NCI-H1092 treated with DMSO at 0.1 percent for 48 hours (cell line): ENCODE results near the gene CFAP65.

Source experiments
- DNase-seq: peaks from one replicate; lab custom pipeline; 2025; lab: John Stamatoyannopoulos, UW

CFAP65 gene

DNA sequence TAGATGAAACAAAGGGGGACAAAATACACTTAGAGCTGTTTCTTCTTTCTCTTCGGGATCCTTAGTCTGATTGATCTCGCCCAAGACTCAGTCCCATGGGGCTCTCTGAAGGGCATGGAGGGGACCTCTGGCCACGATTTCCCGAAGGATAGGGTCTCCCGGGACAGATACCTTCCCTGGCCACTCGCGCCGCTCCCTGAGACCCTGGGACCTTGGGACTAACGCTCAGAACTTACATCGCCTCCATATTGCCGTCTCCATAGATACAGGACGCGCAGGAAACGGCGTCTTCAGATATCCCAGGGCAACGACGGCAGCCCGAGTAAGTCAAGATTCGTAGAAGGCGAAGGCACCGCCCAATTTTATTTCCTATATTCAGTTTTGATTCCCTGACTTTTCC lies at the start of gene CFAP65:
Gene CFAP65 (minus strand): TSS at position 265 of the 400 bp plus-strand sequence. CDS start 2,468 bp downstream, outside the sequence.
- DNase-seq: no peak

DNA sequence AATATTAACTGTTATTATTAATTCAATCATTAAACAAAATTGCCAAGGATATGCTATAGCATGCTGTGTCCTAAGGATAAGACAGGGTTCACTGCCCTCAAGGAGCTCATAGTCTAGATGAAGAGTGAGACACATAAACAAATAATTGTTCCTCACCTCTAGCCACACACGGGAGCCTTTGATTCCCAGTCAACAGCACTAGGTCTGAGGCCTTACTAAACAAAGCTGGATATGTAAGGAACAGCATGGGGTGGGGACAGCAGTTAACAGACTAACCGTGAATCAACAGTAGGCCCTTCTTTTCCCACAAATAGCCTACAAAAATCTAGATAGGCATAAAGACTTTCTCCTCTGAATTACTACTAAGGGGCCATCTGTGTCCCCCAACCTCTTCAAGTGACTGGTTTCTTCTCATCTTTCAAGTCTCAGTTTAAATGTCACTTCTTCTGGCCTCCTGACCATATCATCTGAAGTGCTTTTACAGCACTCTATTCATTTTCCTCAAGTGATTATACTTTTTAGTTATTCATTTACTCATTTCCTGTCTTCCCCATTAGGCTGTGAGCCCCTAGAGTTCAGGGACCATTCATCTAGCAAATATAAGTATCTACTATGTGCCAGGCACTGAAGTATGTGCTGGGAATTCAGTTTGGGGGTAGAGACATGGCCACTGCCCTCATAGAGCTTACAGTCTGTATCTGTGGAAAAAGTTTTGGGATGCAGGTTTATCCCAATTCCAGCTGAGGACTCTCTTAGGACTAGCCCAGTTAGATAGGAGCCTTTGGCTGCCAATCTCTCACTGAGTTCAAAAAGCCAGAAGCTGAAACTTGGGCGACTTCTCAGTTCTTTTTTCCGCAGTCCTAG lies 49.4 kb upstream of the CFAP65 start:
- no peak for DNase-seq

GRCh38 chr2:219089330-219089729 lies 48.0 kb upstream of the CFAP65 start:
- DNase-seq: no peak

DNA sequence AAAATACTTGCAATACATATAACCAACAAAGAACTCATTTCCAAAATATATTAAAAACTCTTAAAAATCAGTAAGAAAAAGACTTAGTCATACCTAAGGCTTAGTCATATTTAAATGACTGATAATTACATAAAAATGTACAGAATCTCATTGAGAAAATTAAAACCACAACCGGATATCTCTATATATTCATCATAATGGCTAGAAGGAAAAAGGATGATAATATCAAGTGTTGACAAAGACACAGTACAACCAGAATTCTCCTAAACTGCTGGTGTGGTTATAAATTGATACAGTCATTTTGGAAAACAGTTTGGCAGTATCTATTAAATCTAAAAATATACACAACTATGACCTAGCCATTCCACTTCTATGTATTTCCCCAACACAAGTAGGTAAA lies 46.5 kb upstream of the CFAP65 start:
- DNase-seq: no peak

- DNase-seq: no peak
Measured at GRCh38 chr2:219087361-219087760, 46.0 kb upstream of the CFAP65 start.

DNA sequence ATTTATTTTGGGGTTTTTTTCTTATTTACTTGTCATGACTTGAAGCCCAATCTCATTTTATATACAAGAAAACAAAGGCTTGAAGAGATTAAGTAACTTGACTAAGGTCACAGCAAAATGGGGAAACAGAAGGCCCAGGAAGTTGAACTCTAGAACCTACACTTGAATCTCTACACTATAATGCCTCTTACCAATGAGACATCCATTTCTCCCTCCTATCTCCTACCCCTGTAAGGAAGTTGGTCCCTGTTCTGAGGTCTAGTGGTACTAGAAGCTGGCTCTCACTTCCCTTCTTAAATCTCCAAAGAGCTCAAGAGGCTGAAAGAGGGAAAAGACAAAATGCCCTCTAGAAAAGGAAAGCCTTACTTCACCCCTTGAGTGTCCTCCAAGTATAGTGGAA lies 44.9 kb upstream of the CFAP65 start:
- no peak for DNase-seq

GRCh38 chr2:219084791-219085190 lies 43.5 kb upstream of the CFAP65 start:
- DNase-seq: no peak

GRCh38 chr2:219082332-219082958 lies 41.1 kb upstream of the CFAP65 start:
- no peak for DNase-seq

DNA sequence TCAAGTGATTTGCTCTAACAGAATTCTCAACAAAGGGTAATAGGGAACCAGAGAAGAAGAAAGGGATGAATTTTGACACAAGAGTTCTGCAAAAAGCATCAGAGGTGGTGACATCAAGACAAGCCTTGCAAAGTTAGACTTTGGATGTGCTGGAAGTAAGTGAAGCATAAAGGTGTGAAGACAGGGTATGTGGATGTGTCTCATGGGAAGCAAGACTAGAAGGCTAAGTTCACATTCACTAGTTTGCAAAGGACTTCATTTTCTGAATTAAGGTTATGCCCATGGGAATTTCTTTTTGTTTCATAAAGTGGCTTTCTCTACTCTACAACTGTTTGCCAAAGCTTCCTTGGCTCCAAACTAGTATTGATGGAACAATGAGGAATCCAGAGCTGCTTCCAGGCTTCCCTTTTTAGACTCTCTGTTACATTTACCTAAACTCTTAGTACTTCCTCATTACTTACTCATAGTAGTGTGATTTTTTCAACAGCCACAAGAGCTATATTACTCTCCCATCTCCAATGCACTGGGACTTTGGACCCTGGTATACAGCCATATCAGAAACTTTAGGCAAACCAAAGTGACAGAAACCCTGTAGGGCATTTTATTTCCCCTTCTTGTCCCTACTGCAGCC lies 40.5 kb upstream of the CFAP65 start:
- no peak for DNase-seq

GRCh38 chr2:219081096-219081495 lies 39.8 kb upstream of the CFAP65 start:
- DNase-seq: no peak

DNA sequence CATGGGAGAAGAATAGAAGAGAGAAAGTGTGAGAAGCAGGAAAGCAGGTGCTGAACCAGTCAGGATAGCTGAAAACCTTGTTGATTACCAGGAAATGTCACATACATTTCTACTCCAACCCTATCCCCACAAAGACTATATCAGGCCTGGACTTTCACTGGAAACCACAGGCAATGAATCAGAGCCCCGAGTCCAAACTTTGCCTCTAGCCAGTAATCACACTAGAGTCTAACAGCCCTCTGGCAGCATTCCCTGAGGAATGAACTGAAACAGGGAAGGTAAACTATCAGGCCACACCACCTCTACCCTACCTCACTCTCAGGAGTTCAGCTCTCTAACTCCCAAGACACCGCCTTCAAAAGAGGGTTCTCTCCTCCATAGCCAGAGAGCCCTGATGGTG lies 38.1 kb upstream of the CFAP65 start:
- DNase-seq: no peak

DNA sequence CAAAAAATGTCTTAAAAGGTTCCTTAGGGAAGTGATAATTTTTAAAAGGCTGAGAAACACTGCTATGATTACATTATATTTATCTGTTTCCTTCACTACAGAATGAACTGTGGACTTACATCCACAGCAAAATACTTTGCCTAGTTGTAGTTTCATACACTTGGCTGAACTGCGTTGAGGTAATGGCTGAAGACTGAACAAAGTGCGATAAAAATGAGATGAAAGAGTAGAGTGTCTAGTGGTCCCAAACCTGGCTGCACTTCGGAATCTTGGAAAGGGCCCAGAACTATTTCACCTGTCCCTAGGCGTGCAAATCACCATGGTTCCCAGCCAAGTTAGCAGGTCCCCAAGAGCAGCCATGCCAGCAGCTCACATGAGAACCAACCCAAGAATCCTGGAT lies 37.6 kb upstream of the CFAP65 start:
- no peak for DNase-seq

GRCh38 chr2:219078126-219078525 lies 36.8 kb upstream of the CFAP65 start:
- no peak for DNase-seq

DNA sequence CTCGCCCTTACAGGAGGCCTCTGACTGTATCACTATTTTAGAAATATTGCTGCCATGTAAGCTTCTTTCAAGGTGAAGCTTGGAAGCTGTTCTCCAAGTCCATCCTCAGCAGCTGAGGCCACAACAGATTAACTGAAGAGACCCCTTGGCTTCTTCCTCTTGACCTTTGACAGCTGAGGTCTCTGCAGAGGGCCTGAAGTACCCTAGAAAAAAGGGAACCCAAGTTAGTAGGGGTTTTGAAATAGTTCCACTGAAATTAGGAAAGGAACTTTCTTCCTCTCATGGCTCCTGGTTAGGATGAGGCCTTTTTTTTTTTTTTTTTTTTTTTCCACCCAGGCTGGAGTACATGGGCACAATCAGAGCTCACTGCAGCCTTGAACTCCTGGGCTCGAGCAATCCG lies 34.9 kb upstream of the CFAP65 start:
- no peak for DNase-seq

- peak; percentile 33 for DNase-seq
Measured at GRCh38 chr2:219073413-219074129, 32.3 kb upstream of the CFAP65 start.

DNA sequence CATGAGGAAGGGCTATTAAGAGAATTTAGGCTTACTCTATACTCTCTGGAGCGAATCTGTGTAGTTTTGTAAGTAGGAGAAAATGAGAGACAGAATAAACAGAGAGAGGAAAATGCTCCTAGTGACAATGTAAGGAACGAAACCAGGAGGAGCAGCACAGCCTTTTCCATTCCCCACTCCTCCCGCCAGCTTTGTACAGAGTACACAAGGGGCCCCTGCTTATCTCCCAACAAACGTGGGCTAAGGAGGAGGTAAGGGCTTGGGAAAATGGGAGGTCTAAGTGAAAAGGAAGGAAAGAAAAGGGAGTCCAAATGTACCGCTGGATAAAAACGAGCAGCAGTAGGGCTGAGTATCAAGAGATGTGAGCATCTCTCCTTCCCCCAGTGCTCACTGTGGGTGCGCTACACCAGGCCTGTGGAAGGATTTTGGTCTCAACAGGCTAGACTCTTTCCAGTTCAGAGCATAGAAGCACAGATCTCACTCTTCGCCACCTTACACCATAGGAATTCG lies 31.5 kb upstream of the CFAP65 start:
- DNase-seq: no peak

- DNase-seq: no peak
Measured at GRCh38 chr2:219071131-219071816, 30.0 kb upstream of the CFAP65 start.

DNA sequence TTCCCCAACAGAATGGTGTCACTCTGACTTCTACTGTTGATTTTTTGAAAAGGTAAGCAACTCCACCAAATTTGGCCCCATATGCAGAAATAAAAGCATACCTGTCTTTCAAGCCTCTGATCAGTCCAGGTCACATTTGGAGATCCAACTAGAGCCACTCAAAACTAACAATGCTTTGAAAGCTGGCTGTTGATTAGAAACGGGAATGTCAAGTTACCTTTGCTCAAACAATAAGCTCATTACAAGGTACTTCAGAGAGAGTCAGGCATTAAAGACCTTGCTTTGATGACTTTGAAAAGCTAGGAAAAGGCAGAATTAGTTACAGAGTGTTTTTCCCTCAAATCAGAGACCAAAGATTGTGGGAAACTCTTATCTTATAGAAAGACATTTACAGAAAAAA lies 24.2 kb upstream of the CFAP65 start:
- no peak for DNase-seq

GRCh38 chr2:219062081-219062480 lies 20.8 kb upstream of the CFAP65 start:
- DNase-seq: no peak

DNA sequence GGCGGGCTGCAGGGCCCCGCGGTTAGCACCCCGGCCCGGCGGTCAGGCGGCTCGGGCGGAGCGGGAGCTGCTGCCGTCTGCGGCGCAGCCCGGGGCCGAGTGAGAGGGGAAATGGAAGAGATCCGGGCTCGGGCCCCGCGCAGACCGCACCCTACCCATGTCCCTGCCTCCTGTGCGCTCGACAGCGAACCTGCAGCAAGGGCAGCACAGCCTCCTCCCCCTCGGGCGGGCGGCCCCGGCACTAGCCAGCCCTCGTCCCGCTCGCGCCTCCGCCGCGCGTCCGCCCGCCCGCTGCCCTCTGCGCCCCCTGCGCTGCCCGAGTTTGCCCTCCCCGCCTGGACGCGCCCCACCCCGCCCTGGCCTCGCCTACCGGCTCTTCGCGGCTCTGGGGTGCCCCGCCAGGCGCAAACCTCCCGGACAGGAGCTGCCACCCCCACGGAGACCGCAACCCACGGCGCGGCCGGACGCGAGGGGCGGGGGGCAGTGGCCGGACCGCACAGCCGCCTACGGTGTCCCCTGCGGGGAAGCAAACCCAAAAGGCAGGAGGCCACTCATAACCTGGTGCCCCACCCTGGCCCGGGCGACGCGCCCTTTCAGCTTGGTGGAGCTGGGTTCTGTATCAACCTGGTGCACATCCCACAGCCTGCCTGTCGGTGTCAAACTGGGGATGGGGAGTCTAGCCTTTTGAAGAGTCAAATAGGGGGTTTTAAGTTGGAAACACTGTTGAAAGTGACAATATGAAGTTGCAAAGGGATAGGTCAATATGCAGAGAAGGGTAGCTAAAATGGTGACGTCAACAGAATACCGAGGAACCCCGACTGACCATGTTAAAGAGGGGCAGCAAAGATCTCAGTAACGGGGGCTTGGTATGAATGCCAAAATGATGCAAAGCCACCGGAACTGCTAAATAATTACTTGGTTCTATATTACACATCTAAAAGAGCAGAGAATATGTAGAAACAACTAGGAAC lies 19.8 kb upstream of the CFAP65 start, which contains the start of gene IHH:
Gene IHH (minus strand): TSS at position 101 of the 971 bp plus-strand sequence. CDS start 454 bp downstream, outside the sequence.
- DNase-seq: no peak
